Hematopoietic multipotent progenitor cell treated with erythropoietin and hydrocortisone succinate and interleukin-3 and kit ligand, for 8 days (in vitro differentiated cells): ENCODE results near the gene VEZF1.
"Not testable (repeated sequence)": the region's sequence is repeated elsewhere in the genome, so short reads cannot be mapped to it uniquely, and the experiment has no call there.

Experiments
- DNase-seq: peaks from one replicate; pipeline ENCODE4 v3.0.0-alpha.2; 2015

Gene VEZF1

DNA sequence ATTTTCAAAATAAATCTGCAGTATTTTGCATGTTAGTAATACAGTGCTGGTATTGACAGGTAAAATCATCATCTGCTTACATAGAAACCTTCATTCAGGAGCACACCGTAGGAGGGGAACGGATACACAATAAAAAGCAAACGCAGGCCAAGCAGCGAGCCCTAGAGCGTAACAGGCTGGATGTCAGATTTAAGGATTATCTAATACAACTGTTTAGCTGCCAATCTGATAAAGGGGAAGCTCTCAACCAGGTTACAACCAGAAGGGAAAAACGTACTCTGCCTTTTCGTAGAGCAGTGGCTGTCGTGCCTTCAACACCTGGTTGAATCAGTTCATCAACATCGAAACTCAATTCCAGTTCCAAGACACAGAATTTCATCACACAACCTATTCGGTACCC lies 16.5 kb downstream of the VEZF1 start:
- DNase-seq, result no peak

DNA sequence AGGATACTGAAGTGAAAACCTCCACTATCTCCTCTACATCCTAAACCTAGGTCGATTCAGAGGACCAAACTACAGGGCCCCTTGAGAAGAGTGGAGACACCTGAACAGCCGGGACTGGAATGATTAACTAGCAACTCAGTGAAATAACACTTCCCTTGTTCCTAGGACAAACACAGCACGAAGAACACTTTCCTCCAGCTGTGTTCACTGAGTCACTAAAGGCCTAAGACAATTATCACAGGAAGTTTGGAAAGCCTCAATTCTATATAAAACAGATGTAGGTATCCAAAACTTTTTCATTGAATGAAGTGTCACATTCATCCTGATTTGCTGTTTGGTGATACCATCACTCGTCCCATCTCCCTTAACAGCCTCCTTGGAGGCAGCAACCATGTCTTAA lies 17.3 kb downstream of the VEZF1 start:
- DNase-seq, result no peak

- DNase-seq, result no peak
These were observed 19.6 kb downstream of the VEZF1 start for GRCh38 chr17:57968456-57968855.

DNA sequence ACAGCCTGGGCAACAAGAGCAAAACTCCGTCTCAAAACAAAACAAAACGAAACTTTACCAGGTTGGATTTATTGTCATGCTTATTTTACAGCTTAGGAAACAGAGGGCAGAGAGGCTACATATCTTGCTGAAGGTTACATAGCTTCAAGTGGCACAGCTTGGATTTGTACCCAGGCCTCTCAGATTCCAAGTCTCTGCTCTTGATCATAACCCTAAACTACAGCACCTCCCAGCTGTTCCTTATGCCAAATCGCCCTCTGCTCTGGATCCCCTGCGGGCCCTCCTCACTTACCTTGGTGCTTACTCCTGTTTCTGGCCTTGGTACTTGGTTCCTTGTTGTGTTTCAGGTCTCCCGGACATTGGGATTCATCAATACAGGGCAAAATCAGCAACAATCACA lies 21.2 kb downstream of the VEZF1 start:
- no peak for DNase-seq

DNA sequence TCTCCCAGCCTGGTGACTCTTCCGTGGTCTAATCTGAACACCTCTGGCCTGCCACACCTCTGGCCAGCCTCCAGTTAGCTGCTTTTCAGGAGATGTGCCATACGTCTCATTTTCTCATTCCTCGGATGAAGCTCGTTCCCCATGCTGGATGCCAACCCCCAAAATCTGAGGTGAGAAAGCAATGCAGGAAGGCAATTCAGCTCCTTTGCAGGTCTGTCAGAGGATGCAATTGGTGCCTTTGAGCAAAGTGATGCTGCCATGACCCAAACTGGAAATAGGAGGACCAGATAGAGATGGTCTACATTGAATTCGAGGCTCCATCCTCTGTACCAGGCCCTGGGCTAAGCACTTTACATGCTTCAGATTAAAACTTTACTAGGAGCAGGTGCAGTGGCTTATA lies 21.8 kb downstream of the VEZF1 start:
- no peak for DNase-seq

GRCh38 chr17:57965521-57966160 lies 22.4 kb downstream of the VEZF1 start:
- no peak for DNase-seq

DNA sequence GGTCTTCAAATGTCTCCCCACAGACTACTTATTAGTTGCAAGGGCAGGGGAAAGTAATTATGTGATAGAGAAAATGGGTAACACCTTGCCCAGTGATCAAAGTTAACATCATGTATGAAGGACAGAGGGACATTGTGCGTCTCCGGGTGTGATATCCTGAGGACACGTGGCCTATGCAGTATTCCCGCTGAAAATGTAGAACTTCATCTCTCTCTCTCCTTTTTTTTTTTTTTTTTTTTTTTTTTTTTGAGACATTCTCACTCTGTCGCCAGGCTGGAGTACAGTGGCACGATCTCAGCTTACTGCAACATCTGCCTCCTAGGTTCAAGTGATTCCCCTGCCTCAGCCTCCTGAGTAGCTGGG lies 24.9 kb downstream of the VEZF1 start:
- DNase-seq, result no peak

GRCh38 chr17:57962279-57963148 lies 25.5 kb downstream of the VEZF1 start:
- no peak for DNase-seq

GRCh38 chr17:57959929-57960328 lies 28.1 kb downstream of the VEZF1 start:
- DNase-seq, result no peak

DNA sequence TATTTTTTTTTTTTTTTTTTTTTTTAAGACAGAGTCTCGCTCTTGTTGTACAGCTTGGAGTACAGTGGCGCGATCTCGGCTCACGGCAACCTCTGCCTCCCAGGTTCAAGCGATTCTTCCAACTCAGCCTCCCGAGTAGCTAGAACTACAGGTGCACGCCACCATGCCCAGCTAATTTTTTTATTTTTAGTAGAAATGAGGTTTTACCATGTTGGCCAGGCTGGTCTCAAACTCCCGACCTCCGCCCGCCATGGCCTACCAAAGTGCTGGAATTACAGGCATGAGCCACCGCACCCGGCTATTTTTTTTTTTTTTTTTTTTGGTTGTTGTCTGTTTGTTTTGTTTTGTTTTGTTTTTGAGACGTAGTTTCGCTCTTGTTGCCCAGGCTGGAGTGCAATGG lies 29.7 kb downstream of the VEZF1 start:
- not testable (repeated sequence) for DNase-seq

DNA sequence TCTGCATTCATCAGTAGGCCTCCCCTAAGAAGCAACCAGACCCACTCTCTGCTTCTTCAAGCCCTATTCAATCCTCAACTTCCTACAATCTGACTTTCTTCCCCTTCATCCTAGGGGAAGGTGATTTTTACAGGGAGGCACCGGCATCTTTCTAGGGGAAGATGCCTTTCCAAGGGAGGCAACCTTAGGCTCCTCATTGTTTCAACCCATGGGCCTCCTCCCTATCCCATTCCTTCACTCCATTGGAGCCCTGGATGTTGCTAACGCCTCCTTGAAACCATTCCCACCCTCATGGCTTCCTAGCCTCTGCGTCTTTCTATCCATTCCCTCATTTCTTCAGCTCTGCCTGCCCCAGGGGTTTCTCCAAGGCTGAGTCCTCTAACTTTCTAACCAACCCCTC lies 30.2 kb downstream of the VEZF1 start:
- DNase-seq, result no peak

- no peak for DNase-seq
These were observed 30.8 kb downstream of the VEZF1 start for GRCh38 chr17:57957120-57957850.

DNA sequence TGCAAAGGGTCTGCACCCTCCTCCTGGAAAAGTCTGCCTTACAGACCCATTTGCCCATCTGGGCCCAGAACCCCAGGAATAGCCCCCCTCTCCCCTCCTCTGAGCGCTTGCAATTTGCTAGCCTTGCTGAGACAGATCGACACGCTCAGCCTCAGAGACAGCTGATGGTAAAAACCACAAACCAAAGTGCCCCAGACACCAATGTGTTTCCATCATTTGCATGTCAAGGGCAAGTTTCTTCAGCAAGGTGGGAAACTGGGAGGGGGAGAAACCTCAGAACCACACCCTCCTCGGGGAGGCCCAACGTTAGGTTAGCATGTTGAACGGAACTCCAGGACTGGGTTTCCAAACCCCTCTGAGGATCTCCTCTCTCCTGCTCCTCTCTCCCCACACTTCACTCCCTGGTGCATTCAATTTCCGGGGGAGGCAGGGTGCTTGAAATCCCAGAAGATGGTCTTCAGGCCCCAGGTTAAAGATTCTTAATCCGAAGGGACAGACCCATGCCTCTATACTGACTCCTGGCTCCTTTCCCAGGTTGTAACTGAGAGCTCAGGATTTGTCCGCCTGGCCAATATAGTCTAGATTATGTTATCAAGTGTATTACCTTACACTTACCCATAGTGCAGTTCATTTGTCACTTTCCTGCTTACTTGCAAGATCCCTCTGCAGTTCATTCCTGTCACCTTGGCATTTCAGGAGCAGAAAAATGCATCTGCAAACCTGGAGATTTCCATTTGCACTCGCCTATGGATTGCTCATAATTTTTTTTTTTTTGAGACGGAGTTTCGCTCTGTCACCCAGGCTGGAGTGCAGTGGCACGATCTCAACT lies 31.5 kb downstream of the VEZF1 start:
- no peak for DNase-seq

DNA sequence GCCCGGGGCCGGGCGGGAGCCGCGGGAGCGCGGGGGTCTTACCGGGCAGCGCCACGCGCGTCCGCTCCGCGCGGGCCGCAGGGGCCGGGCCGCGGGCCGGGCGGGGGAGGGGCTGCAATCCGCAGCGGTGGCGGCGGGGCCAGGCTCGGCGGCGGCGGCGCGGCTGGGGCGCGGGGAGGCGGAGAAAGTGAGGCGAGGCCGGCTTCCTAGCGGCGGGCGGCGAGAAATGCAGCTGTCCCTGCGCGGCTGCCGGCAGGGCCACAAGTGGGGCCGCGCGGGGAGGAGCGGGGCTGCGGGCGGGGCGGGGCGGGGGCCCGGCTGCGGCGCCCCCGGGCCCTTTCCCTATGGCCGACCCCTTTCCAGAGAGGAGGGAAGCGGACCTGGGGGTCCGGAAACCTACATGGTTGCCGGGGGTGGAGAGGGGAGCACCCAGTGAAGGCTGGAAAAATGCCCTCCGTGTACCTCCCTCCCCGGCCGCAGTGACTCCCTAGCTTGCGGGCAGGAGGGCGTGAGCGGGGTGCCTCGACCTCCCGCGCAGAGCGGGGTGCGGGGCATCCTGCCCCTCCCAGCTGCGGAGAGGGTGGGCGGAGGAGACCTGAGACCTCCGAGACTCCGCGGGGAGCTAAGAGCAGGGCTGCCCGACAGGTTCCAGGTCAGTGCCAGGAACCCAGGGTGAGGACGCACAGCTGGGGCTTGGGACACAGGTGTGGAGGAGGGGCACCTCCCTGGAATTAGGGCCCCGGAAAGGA lies 32.7 kb downstream of the VEZF1 start, which contains the start of gene CUEDC1:
Gene CUEDC1 (minus strand): TSS at position 230 of the 749 bp plus-strand sequence. CDS start 69,848 bp downstream, outside the sequence.
- peak; percentile 42 for DNase-seq

- DNase-seq, result no peak
These were observed 33.5 kb downstream of the VEZF1 start for GRCh38 chr17:57954397-57955182.

DNA sequence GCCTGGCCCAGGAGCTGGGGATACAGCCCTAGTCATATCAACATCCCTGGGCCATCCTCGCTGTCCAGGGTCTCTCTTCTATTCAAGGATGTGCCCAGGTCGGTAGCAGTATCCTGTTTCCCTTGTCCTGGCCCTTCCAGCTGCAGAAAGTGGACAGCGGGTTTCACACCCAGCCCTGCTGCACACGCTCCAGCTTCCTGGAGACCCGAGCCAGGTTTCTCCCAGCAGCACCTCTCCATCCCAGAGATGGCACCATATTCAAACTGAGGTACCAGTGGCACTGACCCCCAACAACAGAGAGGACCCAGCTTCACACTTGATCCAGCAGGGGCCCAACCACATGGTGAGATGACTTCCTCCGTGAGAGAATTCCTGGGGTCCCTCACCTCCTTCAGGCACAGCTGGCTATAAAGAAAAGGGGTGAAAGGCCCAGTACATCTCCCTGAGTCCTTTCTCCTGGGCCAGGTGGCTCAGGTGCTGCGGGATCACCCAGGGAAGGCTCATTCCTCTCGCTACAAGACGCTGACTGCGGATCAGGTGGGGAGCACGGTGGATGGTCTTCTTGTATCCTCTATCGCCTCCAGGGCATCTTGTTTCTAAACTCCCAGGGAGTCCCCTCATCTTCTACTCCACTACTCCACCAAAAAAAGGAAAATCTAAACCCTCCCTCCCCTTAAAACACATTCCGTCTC lies 34.2 kb downstream of the VEZF1 start:
- no peak for DNase-seq

- no peak for DNase-seq
These were observed 34.8 kb downstream of the VEZF1 start for GRCh38 chr17:57953219-57953618.

DNA sequence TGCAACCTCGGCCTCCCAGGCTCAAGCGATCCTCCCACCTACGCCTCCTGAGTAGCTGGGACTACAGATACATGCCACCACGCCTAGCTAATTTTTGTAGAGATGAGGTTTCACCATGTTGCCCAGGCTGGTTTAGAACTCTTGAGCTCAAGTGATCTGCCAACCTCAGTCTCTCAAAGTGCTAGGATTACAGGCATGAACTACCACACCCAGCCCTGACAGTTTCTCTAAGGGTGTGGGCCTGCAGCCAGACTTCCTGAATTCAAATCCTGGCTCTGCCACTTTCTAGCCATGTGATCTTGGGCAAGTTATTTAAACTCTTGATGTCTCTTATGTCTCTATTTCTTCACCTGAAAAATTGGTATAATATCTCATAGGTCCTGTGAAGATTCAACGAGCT lies 38.4 kb downstream of the VEZF1 start:
- DNase-seq, result peak; percentile 52

GRCh38 chr17:57948555-57949420 lies 39.3 kb downstream of the VEZF1 start:
- peak; percentile 78 for DNase-seq

DNA sequence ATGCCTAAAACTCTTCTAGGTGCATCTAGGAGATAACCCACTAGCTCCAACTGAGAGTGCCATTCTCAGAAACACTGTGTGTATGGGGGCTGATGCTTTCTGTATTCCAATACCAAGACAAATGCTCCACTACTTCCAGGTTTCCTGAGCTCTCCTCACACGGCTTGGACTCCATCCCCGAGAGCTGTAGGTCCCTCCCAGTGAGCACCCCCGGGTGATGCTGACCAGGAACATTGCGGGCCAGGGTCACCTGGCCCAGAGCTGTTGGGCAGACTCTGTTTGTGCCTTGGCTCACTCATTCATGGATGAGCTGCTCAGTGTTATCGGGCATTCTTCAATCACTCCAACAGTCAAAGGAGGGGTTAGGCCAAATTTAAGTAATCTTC lies 39.9 kb downstream of the VEZF1 start:
- no peak for DNase-seq
